ENCODE measurements around the gene KIF18A. TPM values are rescaled to one million over a fixed set of nuclear protein-coding genes. Genes with fewer than 3 reads are reported as not detected.

KIF18A gene
- total and polyA plus RNA-seq, 9 of the 15 experiments (the other 6 are each of a cell fraction or from before 2014, with no cell fraction given): 15.1 to 36.1 (median 24.3) TPM

GRCh38 chr11:28107750-28108618 is at the start of gene KIF18A, which contains the start of gene METTL15 (continued):
- TF ChIP-seq PATZ1 (CRISPR knock-in tag; IDR thresholded peaks at IDR 0.05; ENCODE audit: borderline replicate concordance) (no peak), ZKSCAN1 (IDR thresholded peaks at IDR 0.05; ENCODE audit: low read depth, low read length) (no peak), ZBTB26 (CRISPR knock-in tag; IDR thresholded peaks at IDR 0.05) (no peak), ZNF184 (CRISPR knock-in tag; IDR thresholded peaks at IDR 0.05) (no peak), EGR1 (conservative IDR thresholded peaks at IDR 0.05) (peak; percentile 69), ZNF3 (CRISPR knock-in tag; IDR thresholded peaks at IDR 0.05) (no peak), FOXP1 (CRISPR knock-in tag; IDR thresholded peaks at IDR 0.05) (peak; percentile 32; the same call in 1 of the 2 replicates), SMARCC2 (IDR thresholded peaks at IDR 0.05; ENCODE audit: low read depth) (no peak), ZFPM2 (CRISPR knock-in tag; IDR thresholded peaks at IDR 0.05) (no peak), ZNF561 (CRISPR knock-in tag; conservative IDR thresholded peaks at IDR 0.05) (no peak), ZNF609 (CRISPR knock-in tag; IDR thresholded peaks at IDR 0.05; ENCODE audit: borderline replicate concordance) (no peak), ZNF41 (CRISPR knock-in tag; conservative IDR thresholded peaks at IDR 0.05) (no peak), STAG1 (CRISPR knock-in tag; IDR thresholded peaks at IDR 0.05; ENCODE audit: borderline replicate concordance) (no peak), ATF7 (IDR thresholded peaks at IDR 0.05) (peak; percentile 93), SLC30A9 (CRISPR knock-in tag; IDR thresholded peaks at IDR 0.05) (no peak), RCOR1 (IDR thresholded peaks at IDR 0.05; ENCODE audit: borderline replicate concordance in 1 of 2, low read depth in 2 of 2, low read length in 2 of 2) (peak in 1 of 2 experiments; percentile 43; a peak in 1 of 4 replicates)

All from K562 (cell line).